ENCODE measurements around the gene PSME1.

The PSME1 gene

GRCh38 chr14:24160850-24161804 lies 25.1 kb downstream of the PSME1 start, which contains the start of gene IRF9:
Gene IRF9, plus strand, starts transcription at chr14:24161265. Its CDS starts 880 bp downstream, at chr14:24162145.
- Histone ChIP-seq H3K79me2 (ENCODE audit: insufficient read depth, low read depth) (no peaks in the 10 kb centered on the region), H3K27me3 (ENCODE audit: insufficient read depth, low read depth) (no peaks in the 10 kb centered on the region), H4K20me1 (ENCODE audit: insufficient read depth) (no peaks in the 10 kb centered on the region), H3K27ac (peak within 1 kb of the TSS; percentile 14; the same call in 1 of the 2 replicates), H2AFZ (ENCODE audit: low read depth) (0 out of 2 replicates have a peak within 1 kb of the TSS, but pooled peaks have one; percentile 15), H3K4me2 (peak within 1 kb of the TSS; percentile 79), H3K9ac (peak within 1 kb of the TSS; percentile 38; the same call in 1 of the 2 replicates), H3K4me1 (ENCODE audit: low read depth, poor library complexity, severe bottlenecking) (peaks cover 14% of the 10 kb centered on the region), H3K36me3 (ENCODE audit: insufficient read depth) (no peaks in the 10 kb centered on the region), H3K4me3 (IDR thresholded peaks at IDR 0.05; ENCODE audit: insufficient read depth, low read depth, low read length) (no peak within 1 kb of the TSS)
- peak; percentile 80 for TF ChIP-seq CTCF (conservative IDR thresholded peaks at IDR 0.05; ENCODE audit: low read depth, low read length)

GRCh38 chr14:24162093-24162492 lies 26.1 kb downstream of the PSME1 start:
- Histone ChIP-seq H2AFZ (ENCODE audit: low read depth) (no peak overlapping the region), H3K27me3 (ENCODE audit: insufficient read depth, low read depth) (no peaks in the 10 kb centered on the region), H3K9ac (no peak overlapping the region), H3K27ac (no peak overlapping the region), H3K4me3 (IDR thresholded peaks at IDR 0.05; ENCODE audit: insufficient read depth, low read depth, low read length) (no peak overlapping the region), H3K79me2 (ENCODE audit: insufficient read depth, low read depth) (no peaks in the 10 kb centered on the region), H4K20me1 (ENCODE audit: insufficient read depth) (no peaks in the 10 kb centered on the region), H3K36me3 (ENCODE audit: insufficient read depth) (no peaks in the 10 kb centered on the region), H3K4me1 (ENCODE audit: low read depth, poor library complexity, severe bottlenecking) (peaks cover 14% of the 10 kb centered on the region), H3K4me2 (peak overlapping the region; percentile 79)
- no peak for TF ChIP-seq CTCF (conservative IDR thresholded peaks at IDR 0.05; ENCODE audit: low read depth, low read length)

- Histone ChIP-seq H2AFZ (ENCODE audit: low read depth) (no peak overlapping the region), H3K9ac (no peak overlapping the region), H3K79me2 (ENCODE audit: insufficient read depth, low read depth) (no peaks in the 10 kb centered on the region), H3K4me1 (ENCODE audit: low read depth, poor library complexity, severe bottlenecking) (peaks cover 22% of the 10 kb centered on the region), H4K20me1 (ENCODE audit: insufficient read depth) (no peaks in the 10 kb centered on the region), H3K27me3 (ENCODE audit: insufficient read depth, low read depth) (no peaks in the 10 kb centered on the region), H3K27ac (no peak overlapping the region), H3K4me2 (no peak overlapping the region), H3K36me3 (ENCODE audit: insufficient read depth) (no peaks in the 10 kb centered on the region), H3K4me3 (IDR thresholded peaks at IDR 0.05; ENCODE audit: insufficient read depth, low read depth, low read length) (no peak overlapping the region)
- no peak for TF ChIP-seq CTCF (conservative IDR thresholded peaks at IDR 0.05; ENCODE audit: low read depth, low read length)
Measured at GRCh38 chr14:24164518-24164991, 28.6 kb downstream of the PSME1 start.

GRCh38 chr14:24165785-24166184 lies 29.8 kb downstream of the PSME1 start:
- H3K36me3 ChIP-seq (ENCODE audit: insufficient read depth), result no peaks in the 10 kb centered on the region

More at GRCh38 chr14:24165785-24166184, 29.8 kb downstream of the PSME1 start:
- no peaks in the 10 kb centered on the region for H4K20me1 ChIP-seq (ENCODE audit: insufficient read depth)
- no peak overlapping the region for H3K4me3 ChIP-seq (IDR thresholded peaks at IDR 0.05; ENCODE audit: insufficient read depth, low read depth, low read length)
- no peaks in the 10 kb centered on the region for H3K79me2 ChIP-seq (ENCODE audit: insufficient read depth, low read depth)
- no peak overlapping the region for H3K9ac ChIP-seq
- no peak overlapping the region for H3K27ac ChIP-seq
- TF ChIP-seq CTCF (conservative IDR thresholded peaks at IDR 0.05; ENCODE audit: low read depth, low read length), result no peak
- no peak overlapping the region for H3K4me2 ChIP-seq
- peaks cover 17% of the 10 kb centered on the region for H3K4me1 ChIP-seq (ENCODE audit: low read depth, poor library complexity, severe bottlenecking)
- H3K27me3 ChIP-seq (ENCODE audit: insufficient read depth, low read depth), result no peaks in the 10 kb centered on the region
- no peak overlapping the region for H2AFZ ChIP-seq (ENCODE audit: low read depth)
